Right lobe of liver (tissue), 4 donors: Measurements from ENCODE around the gene NCOA1.

Source experiments
- POLR2A ChIP-seq: fragments of 450-650 bp; IDR thresholded peaks from one replicate; pipeline ENCODE4 v1.6.1; 2017; ENCODE audit warnings: antibody characterized with exemption, mild to moderate bottlenecking
- TF ChIP-seq, protein P1 (sequence below), 4 donors: fragments of 200-600 bp in 3 of 4; fragments of 450-650 bp in 1 of 4; IDR thresholded peaks; one replicate each; pipeline versions ENCODE4 v1.5.1 to v1.8.0; 2016 to 2022; ENCODE audit warnings: antibody characterized with exemption in 4 of 4, mild to moderate bottlenecking in 2 of 4
- donor health status: DM: no; HTN: no; CAD: no.
- donor health status: DM: no; HTN: no; CAD: no.
- donor health status: DM: no; HTN: yes; CAD: no.

DNA sequence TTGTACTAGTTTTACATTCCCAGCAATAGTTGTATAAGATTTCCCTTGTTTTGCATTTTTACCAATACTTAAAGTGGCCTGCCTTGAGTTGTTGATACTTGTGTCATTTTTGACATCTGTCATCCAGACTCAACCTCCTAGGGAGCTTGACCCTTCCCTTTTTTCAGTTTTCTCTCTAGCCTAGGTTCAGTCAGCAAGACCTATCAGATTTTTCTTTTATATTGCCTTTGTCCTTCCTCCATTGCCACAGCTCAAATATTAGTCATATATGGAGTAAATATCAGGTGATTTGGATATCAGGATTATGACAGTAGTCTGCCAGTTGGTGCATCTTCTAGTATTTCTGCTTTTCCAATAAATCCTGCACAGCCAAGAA lies 315.6 kb downstream of the NCOA1 start:
- TF ChIP-seq, protein P1, sequence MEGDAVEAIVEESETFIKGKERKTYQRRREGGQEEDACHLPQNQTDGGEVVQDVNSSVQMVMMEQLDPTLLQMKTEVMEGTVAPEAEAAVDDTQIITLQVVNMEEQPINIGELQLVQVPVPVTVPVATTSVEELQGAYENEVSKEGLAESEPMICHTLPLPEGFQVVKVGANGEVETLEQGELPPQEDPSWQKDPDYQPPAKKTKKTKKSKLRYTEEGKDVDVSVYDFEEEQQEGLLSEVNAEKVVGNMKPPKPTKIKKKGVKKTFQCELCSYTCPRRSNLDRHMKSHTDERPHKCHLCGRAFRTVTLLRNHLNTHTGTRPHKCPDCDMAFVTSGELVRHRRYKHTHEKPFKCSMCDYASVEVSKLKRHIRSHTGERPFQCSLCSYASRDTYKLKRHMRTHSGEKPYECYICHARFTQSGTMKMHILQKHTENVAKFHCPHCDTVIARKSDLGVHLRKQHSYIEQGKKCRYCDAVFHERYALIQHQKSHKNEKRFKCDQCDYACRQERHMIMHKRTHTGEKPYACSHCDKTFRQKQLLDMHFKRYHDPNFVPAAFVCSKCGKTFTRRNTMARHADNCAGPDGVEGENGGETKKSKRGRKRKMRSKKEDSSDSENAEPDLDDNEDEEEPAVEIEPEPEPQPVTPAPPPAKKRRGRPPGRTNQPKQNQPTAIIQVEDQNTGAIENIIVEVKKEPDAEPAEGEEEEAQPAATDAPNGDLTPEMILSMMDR (IDR thresholded peaks at IDR 0.05): no peak
- TF ChIP-seq POLR2A: no peak
